ENCODE data around the gene TYRP1.

DNA sequence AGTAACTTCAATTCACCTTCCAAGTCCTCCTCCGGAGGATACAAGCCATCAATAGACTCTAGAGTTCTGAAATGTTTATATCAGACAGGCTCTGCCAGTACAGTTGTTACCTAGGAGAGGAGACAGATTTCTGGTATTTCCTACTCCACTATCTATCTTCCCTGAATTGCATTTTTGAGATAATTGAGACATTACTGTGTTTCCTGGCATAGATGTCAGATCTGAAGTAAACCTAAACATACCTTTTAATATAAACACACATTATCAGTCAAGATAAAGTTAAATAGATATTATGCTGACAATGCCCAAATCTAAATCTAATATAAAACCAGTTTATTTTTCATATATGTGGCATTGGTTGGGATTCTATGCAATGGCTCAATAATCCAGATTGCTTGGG lies 8.2 kb upstream of the TYRP1 start:
- TF ChIP-seq EZH2phosphoT487 (IDR thresholded peaks at IDR 0.05; ENCODE audit: borderline replicate concordance, low read depth) (no peak), NFIC (IDR thresholded peaks at IDR 0.05; ENCODE audit: borderline replicate concordance) (no peak), TAF1 (IDR thresholded peaks at IDR 0.05; ENCODE audit: borderline replicate concordance, low read depth, low read length) (no peak), RCOR1 (IDR thresholded peaks at IDR 0.05; ENCODE audit: low read length) (no peak), RFX5 (IDR thresholded peaks at IDR 0.05; ENCODE audit: low read length) (no peak), NRF1 (IDR thresholded peaks at IDR 0.05; ENCODE audit: low read depth, low read length) (no peak), MXI1 (IDR thresholded peaks at IDR 0.05; ENCODE audit: low read depth, low read length) (no peak), MEF2A (IDR thresholded peaks at IDR 0.05; ENCODE audit: borderline replicate concordance, low read depth) (no peak)
- TF ChIP-seq, protein P1, sequence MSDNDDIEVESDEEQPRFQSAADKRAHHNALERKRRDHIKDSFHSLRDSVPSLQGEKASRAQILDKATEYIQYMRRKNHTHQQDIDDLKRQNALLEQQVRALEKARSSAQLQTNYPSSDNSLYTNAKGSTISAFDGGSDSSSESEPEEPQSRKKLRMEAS (IDR thresholded peaks at IDR 0.05; ENCODE audit: low read depth) = no peak
- TF ChIP-seq, protein P2, sequence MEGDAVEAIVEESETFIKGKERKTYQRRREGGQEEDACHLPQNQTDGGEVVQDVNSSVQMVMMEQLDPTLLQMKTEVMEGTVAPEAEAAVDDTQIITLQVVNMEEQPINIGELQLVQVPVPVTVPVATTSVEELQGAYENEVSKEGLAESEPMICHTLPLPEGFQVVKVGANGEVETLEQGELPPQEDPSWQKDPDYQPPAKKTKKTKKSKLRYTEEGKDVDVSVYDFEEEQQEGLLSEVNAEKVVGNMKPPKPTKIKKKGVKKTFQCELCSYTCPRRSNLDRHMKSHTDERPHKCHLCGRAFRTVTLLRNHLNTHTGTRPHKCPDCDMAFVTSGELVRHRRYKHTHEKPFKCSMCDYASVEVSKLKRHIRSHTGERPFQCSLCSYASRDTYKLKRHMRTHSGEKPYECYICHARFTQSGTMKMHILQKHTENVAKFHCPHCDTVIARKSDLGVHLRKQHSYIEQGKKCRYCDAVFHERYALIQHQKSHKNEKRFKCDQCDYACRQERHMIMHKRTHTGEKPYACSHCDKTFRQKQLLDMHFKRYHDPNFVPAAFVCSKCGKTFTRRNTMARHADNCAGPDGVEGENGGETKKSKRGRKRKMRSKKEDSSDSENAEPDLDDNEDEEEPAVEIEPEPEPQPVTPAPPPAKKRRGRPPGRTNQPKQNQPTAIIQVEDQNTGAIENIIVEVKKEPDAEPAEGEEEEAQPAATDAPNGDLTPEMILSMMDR (IDR thresholded peaks at IDR 0.05) = no peak
